GM23338 (cell line): Measurements from ENCODE around the gene PRDM8. TPM values are rescaled to one million over a fixed set of nuclear protein-coding genes. Genes with fewer than 3 reads are reported as not detected.

ENCODE experiments used
- ATAC-seq: fragments of 200-7000 bp; cut with Tn5 transposase; 3 replicates; pipeline ENCODE4 v1.9.1; 2020
- DNase-seq: peaks from one replicate; pipeline ENCODE4 v3.0.0-alpha.2; 2015; ENCODE audit warnings: low spot score
- H2AFZ ChIP-seq: fragments of 200-600 bp; sonication (generic); 2 replicates; pipeline ENCODE4 v1.8.0; 2016; ENCODE audit warnings: antibody characterized with exemption, mild to moderate bottlenecking, moderate library complexity
- H3F3A ChIP-seq: fragments of 200-600 bp; sonication (generic); replicated peaks from 2 replicates; pipeline ENCODE4 v1.8.0; 2017; ENCODE audit warnings: antibody characterized with exemption, mixed run types, low read depth
- H3K27ac ChIP-seq: fragments of 200-600 bp; sonication (generic); 2 replicates; pipeline ENCODE4 v1.6.1; 2016; ENCODE audit warnings: low read depth
- H3K27me3 ChIP-seq: fragments of 200-600 bp; sonication (generic); 2 replicates; pipeline ENCODE4 v1.8.0; 2016; ENCODE audit warnings: mild to moderate bottlenecking, mixed run types, moderate library complexity; ENCODE audit not compliant: insufficient read depth
- H3K36me3 ChIP-seq: fragments of 200-600 bp; sonication (generic); 2 replicates; pipeline ENCODE4 v1.8.0; 2016; ENCODE audit warnings: mild to moderate bottlenecking; ENCODE audit not compliant: insufficient read depth
- H3K4me1 ChIP-seq: fragments of 200-600 bp; sonication (generic); 2 replicates; pipeline ENCODE4 v1.8.0; 2016; ENCODE audit warnings: mild to moderate bottlenecking, moderate library complexity; ENCODE audit not compliant: insufficient read depth
- H3K4me2 ChIP-seq: fragments of 200-600 bp; sonication (generic); 2 replicates; pipeline ENCODE4 v1.7.1; 2017; ENCODE audit warnings: mixed run types
- H3K4me3 ChIP-seq: fragments of 200-600 bp; sonication (generic); 2 replicates; pipeline ENCODE4 v1.6.1; 2016; ENCODE audit warnings: mixed run types
- H3K79me2 ChIP-seq: fragments of 200-600 bp; sonication (generic); replicated peaks from 2 replicates; pipeline ENCODE4 v1.8.0; 2017; ENCODE audit warnings: mild to moderate bottlenecking; ENCODE audit not compliant: insufficient read depth
- H3K9me2 ChIP-seq: fragments of 200-600 bp; sonication (generic); 2 replicates; pipeline ENCODE4 v1.8.0; 2017; ENCODE audit not compliant: insufficient read depth
- H4K20me1 ChIP-seq: fragments of 200-600 bp; sonication (generic); replicated peaks from 2 replicates; pipeline ENCODE4 v1.8.0; 2017; ENCODE audit warnings: mild to moderate bottlenecking; ENCODE audit not compliant: insufficient read depth
- H3K27ac Mint-ChIP-seq: 2 replicates; pipeline ENCODE4 v1.8.0; 2020; ENCODE audit warnings: inconsistent platforms, mild to moderate bottlenecking, moderate library complexity, mixed read lengths
- H3K27me3 Mint-ChIP-seq: 3 replicates; pipeline ENCODE4 v1.8.0; 2022; ENCODE audit warnings: low read depth, mild to moderate bottlenecking, moderate library complexity, mixed read lengths, inconsistent platforms; ENCODE audit not compliant: insufficient read depth, poor library complexity
- H3K36me3 Mint-ChIP-seq: 3 replicates; pipeline ENCODE4 v1.8.0; 2021; ENCODE audit warnings: low read depth, mild to moderate bottlenecking, inconsistent platforms, moderate library complexity, mixed read lengths
- H3K4me1 Mint-ChIP-seq: 3 replicates; pipeline ENCODE4 v1.8.0; 2020; ENCODE audit warnings: mild to moderate bottlenecking, inconsistent platforms, mixed read lengths
- H3K4me3 Mint-ChIP-seq: 3 replicates; pipeline ENCODE4 v1.8.0; 2021; ENCODE audit warnings: moderate library complexity, mild to moderate bottlenecking, inconsistent platforms, mixed read lengths
- H3K9me3 Mint-ChIP-seq: 3 replicates; pipeline ENCODE4 v1.8.0; 2020; ENCODE audit warnings: moderate library complexity, mild to moderate bottlenecking, inconsistent platforms, mixed read lengths
- EZH2 ChIP-seq: fragments of 200-600 bp; sonication (generic); IDR thresholded peaks from one replicate; pipeline ENCODE4 v1.8.0; 2017; ENCODE audit warnings: antibody characterized with exemption, mild to moderate bottlenecking, low read depth; ENCODE audit not compliant: unreplicated experiment
- EZH2phosphoT487 ChIP-seq: fragments of 200-600 bp; sonication (generic); IDR thresholded peaks from one replicate; pipeline ENCODE4 v1.8.1; 2018; ENCODE audit warnings: antibody characterized with exemption; ENCODE audit not compliant: unreplicated experiment
- JUNB ChIP-seq: IDR thresholded peaks from one replicate; pipeline ENCODE4 v1.6.1; 2016; ENCODE audit warnings: antibody characterized with exemption; ENCODE audit not compliant: unreplicated experiment
- NANOG ChIP-seq: IDR thresholded peaks from 2 replicates; pipeline ENCODE4 v1.6.1; 2016; ENCODE audit warnings: antibody characterized with exemption, borderline replicate concordance
- POLR2AphosphoS5 ChIP-seq: IDR thresholded peaks from 2 replicates; pipeline ENCODE4 v1.6.1; 2016; ENCODE audit warnings: antibody characterized with exemption, low read depth
- STAT1 ChIP-seq: IDR thresholded peaks from one replicate; pipeline ENCODE4 v1.6.1; 2016; ENCODE audit warnings: antibody characterized with exemption; ENCODE audit not compliant: unreplicated experiment
- ZNF114 ChIP-seq: fragments of 250-450 bp; sonication (Bioruptor Pico); IDR thresholded peaks from 2 replicates; pipeline ENCODE4 v1.5.0; 2020; ENCODE audit warnings: mild to moderate bottlenecking, moderate library complexity
- ZNF331 ChIP-seq: fragments of 250-450 bp; sonication (Bioruptor Pico); IDR thresholded peaks from 2 replicates; pipeline ENCODE4 v1.5.0; 2020; ENCODE audit warnings: low read depth, mild to moderate bottlenecking, moderate library complexity
- ZNF462 ChIP-seq: fragments of 250-450 bp; sonication (Bioruptor Pico); IDR thresholded peaks from 2 replicates; pipeline ENCODE4 v1.5.0; 2020; ENCODE audit warnings: mild to moderate bottlenecking, moderate library complexity
- polyA plus RNA-seq: library from polyadenylated mRNA; unstranded; fragments of >200 nt; fragmentation: Nextera tagmentation; extraction: Ambion mirVana; gene quantifications from 2 replicates; pipeline ENCODE4 v1.2.1, GENCODE V29; 2016
- total RNA-seq: library from RNA; depleted of rRNA; stranded (reverse); fragments of >200 nt; shearing (Covaris generic); gene quantifications from 2 replicates; pipeline ENCODE4 v1.2.3, GENCODE V29; 2014
- TF ChIP-seq, protein P1 (sequence below): IDR thresholded peaks from one replicate; pipeline ENCODE4 v1.6.1; 2018; ENCODE audit warnings: antibody characterized with exemption; ENCODE audit not compliant: unreplicated experiment

The PRDM8 gene
- total and polyA plus RNA-seq, 2 experiments from 2014 or later: 0.16 TPM; not detected in 1

DNA sequence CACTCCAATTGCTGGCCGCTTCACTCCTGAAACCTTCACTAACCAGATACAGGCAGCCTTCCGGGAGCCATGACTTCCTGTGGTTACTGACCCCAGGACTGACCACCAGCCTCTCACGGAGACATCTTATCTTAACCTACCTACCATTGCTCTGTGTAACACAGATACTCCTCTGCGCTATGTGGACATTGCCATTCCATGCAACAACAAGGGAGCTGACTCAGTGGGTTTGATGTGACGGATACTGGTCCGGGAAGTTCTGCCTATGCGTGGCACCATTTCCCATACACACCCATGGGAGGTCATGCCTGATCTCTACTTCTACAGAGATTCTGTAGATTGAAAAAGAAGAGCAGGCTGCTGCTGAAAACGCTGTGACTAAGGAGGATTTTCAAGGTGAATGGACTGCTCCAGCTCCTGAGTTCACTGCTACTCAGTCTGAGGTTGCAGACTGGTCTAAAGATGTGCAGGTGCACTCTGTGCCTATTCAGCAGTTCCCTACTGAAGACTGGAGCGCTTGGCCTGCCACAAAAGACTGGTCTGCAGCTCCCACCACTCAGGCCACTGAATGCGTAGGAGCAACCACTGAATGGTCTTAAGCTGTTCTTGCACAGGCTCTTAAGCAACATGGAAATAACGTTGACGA lies 35.8 kb upstream of the PRDM8 start:
- Mint-ChIP-seq H3K27ac (no peak overlapping the region), H3K27me3 (peaks cover 5% of the 10 kb centered on the region), H3K4me1 (no peaks in the 10 kb centered on the region), H3K9me3 (no peaks in the 10 kb centered on the region), H3K4me3 (no peak overlapping the region), H3K36me3 (no peaks in the 10 kb centered on the region)
- H2AFZ ChIP-seq: no peak overlapping the region
- H3F3A ChIP-seq: no peaks in the 10 kb centered on the region
- no peaks in the 10 kb centered on the region for H3K79me2 ChIP-seq
- no peak overlapping the region for H3K4me2 ChIP-seq
- H3K27me3 ChIP-seq: no peaks in the 10 kb centered on the region
- no peak overlapping the region for H3K27ac ChIP-seq
- TF ChIP-seq ZNF114 (CRISPR knock-in tag): no peak
- DNase-seq (no peak), ATAC-seq (no peak)
- no peak overlapping the region for H3K4me3 ChIP-seq
- no peaks in the 10 kb centered on the region for H4K20me1 ChIP-seq
- H3K36me3 ChIP-seq: no peaks in the 10 kb centered on the region
- no peaks in the 10 kb centered on the region for H3K9me2 ChIP-seq
- no peaks in the 10 kb centered on the region for H3K4me1 ChIP-seq

- Histone ChIP-seq H3F3A (no peaks in the 10 kb centered on the region), H3K79me2 (no peaks in the 10 kb centered on the region), H3K36me3 (no peaks in the 10 kb centered on the region), H4K20me1 (no peaks in the 10 kb centered on the region), H3K4me1 (no peaks in the 10 kb centered on the region), H2AFZ (no peak overlapping the region), H3K4me2 (no peak overlapping the region), H3K27ac (no peak overlapping the region), H3K9me2 (no peaks in the 10 kb centered on the region), H3K27me3 (no peaks in the 10 kb centered on the region), H3K4me3 (no peak overlapping the region)
- Mint-ChIP-seq H3K36me3 (no peaks in the 10 kb centered on the region), H3K4me3 (no peak overlapping the region), H3K27me3 (peaks cover 5% of the 10 kb centered on the region), H3K4me1 (no peaks in the 10 kb centered on the region), H3K27ac (no peak overlapping the region), H3K9me3 (no peaks in the 10 kb centered on the region)
- TF ChIP-seq JUNB (no peak), ZNF462 (CRISPR knock-in tag) (no peak), EZH2phosphoT487 (no peak), POLR2AphosphoS5 (no peak), STAT1 (no peak), NANOG (no peak), EZH2 (no peak), ZNF331 (CRISPR knock-in tag) (no peak)
- TF ChIP-seq, protein P1, sequence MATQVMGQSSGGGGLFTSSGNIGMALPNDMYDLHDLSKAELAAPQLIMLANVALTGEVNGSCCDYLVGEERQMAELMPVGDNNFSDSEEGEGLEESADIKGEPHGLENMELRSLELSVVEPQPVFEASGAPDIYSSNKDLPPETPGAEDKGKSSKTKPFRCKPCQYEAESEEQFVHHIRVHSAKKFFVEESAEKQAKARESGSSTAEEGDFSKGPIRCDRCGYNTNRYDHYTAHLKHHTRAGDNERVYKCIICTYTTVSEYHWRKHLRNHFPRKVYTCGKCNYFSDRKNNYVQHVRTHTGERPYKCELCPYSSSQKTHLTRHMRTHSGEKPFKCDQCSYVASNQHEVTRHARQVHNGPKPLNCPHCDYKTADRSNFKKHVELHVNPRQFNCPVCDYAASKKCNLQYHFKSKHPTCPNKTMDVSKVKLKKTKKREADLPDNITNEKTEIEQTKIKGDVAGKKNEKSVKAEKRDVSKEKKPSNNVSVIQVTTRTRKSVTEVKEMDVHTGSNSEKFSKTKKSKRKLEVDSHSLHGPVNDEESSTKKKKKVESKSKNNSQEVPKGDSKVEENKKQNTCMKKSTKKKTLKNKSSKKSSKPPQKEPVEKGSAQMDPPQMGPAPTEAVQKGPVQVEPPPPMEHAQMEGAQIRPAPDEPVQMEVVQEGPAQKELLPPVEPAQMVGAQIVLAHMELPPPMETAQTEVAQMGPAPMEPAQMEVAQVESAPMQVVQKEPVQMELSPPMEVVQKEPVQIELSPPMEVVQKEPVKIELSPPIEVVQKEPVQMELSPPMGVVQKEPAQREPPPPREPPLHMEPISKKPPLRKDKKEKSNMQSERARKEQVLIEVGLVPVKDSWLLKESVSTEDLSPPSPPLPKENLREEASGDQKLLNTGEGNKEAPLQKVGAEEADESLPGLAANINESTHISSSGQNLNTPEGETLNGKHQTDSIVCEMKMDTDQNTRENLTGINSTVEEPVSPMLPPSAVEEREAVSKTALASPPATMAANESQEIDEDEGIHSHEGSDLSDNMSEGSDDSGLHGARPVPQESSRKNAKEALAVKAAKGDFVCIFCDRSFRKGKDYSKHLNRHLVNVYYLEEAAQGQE: no peak
- ATAC-seq (no peak), DNase-seq (no peak)
Observed at GRCh38 chr4:80162418-80162817, 34.9 kb upstream of the PRDM8 start.
